ENCODE data around the gene FBXW11.
"Not testable (repeated sequence)": the region's sequence is repeated elsewhere in the genome, so short reads cannot be mapped to it uniquely, and the experiment has no call there.

FBXW11 gene

DNA sequence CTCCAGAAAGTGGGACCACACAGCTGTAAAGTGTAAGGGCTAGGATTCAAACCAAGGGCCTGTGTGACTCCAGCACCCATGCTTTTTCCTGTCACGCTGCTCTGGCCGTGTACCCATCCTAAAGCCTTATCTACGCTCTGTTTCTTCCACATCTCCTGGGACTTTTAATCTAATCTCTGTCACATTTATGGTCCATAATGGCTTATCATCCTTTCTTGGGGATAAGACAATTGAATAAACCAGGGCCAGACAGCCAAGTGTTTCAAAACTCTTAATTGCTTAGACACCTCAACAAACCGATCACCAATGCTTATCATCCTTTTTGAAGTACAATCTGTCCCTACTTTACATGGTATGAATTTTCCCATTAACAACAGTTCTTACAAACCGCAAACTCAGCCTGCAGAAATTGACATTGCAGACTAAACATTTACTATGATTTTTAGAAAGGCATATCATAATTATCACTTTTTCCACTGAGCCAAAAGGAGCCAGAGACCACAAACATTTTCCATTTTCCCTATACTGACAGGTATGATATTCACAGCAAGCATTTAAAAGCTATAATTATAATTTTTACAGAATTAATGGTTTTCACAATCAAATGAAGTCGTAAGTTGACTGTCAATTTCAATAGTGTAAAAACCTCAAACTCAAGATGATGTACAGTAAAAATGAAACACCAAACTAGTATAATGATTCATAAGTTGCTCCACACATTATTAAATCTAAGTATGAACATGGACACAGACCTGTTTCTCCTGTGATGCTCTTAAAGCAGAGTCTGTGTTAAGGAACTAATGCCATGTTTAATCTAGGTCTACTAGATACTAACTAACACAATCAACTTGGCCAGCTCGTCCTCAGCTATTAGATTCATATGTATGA is 99.5 kb downstream of the FBXW11 start:
- DNase-seq = no peak

DNA sequence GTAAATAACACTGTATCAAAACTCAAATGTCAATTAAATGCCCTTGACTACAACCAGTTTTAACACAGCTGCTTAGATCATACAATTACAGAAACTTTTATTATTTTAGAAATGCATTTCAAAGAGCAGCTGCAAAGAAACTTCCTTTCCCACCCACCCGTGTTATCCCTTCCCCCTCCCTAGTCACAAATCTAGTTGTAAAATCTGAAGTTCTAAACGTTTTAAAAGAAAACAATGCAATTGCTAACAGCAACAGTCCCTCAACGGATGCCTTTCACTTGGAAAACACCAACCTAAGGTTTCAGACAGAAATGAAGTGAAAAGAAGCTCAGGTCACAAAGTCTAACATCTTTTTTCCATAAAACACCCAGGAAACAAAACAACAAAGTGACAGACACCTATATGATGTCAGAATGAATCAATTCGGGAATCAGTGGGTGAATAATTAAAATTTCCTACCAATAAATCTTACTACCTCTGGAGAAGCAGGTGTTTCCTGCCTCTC is 100.3 kb downstream of the FBXW11 start:
- DNase-seq = no peak

DNA sequence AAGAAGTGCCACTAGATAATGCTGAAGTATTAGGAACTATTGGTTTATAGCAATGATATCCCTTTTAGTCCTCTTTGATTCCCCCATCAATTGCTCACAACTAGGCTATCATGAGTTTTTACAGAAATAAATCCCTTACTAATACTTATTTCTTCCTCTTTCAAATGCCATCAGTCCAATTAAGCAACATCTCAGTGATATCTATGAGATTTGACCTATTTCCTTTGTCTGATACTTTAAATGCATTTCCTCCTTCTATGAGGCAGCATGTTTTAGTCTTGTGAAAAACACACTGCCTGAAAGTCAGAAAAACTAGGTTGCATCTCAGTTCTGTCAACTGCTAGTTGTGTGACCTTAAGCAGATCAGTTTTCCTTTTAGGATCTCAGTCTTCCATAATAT is 101.6 kb downstream of the FBXW11 start:
- no peak for DNase-seq

DNA sequence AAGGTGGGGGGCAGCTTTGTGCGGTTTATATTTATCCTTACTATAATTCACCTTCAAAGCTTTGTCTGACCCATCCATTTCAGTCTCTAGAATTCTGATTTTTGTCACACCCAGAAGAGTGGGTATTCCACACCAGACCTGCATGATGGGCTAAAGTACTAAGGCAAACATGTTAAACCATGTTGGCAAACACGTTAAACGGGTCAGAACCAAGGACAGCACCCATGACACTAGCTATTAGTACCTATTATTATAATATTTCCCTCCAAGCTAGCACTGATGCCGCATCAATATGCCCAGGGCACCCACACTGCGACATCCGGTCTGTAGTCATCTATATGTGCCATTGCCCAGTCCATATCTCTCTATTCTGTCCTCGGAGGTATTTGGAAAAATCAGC is 104.7 kb downstream of the FBXW11 start:
- DNase-seq = no peak

DNA sequence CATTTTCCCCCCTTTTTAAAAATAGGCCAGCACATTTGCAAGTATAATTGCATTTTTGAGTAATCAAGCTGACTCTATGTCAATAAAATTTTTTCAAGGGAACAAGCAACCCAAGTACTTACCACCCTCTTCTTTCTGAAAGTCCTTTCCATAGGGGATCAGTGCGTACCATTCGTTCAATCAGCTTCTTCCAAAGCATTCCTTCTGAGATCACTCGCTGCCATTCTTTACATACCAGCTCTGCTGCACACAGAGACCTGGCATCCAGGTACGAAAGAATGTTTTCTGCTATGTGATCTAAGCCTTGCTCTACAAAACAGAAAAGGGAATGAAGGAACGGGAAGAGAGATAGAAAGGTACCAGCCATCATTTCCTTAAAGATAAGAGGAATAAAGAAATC is 106.6 kb downstream of the FBXW11 start:
- DNase-seq = no peak

DNA sequence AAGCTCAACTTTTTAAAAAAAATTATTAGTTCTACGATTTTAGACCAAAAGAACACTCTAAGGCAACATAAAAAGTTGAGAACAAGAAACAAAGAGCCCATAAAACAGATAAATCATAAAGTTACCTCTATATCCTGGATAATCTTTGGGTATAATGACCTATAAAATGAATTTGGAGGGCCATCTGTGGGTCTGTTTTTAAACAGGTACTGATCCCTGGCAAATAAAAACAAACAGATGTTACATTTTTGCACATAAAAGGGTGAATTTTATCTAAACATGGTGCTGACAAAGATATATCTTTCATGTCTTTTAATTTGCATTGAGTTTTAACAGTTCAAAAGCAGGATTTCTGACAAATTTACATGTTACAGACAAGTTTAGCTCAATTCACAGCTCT is 107.6 kb downstream of the FBXW11 start:
- no peak for DNase-seq

GRCh38 chr5:171898386-171898785 is 108.1 kb downstream of the FBXW11 start:
- DNase-seq = no peak

GRCh38 chr5:171897231-171897630 is 109.2 kb downstream of the FBXW11 start:
- DNase-seq = no peak

DNA sequence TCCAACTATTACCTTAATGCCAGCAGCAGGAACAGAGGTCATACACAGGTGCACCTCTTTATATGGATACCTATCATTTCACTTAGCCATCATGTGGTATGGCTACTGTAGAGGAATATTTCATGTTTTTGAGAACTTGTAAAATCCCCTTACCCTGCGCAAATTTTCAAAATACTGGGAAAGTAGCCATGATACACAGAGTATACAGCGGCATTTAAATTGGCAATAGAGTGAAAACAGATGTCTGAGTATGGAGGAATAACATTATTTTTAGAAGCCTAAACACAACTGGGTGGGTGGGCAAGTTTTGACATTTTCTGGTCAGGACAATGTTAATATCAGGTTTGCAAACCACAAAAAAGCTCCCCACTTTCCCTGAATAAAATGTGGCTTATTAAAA is 111.4 kb downstream of the FBXW11 start:
- DNase-seq = no peak

GRCh38 chr5:171893290-171893886 is 113.0 kb downstream of the FBXW11 start:
- DNase-seq = no peak

DNA sequence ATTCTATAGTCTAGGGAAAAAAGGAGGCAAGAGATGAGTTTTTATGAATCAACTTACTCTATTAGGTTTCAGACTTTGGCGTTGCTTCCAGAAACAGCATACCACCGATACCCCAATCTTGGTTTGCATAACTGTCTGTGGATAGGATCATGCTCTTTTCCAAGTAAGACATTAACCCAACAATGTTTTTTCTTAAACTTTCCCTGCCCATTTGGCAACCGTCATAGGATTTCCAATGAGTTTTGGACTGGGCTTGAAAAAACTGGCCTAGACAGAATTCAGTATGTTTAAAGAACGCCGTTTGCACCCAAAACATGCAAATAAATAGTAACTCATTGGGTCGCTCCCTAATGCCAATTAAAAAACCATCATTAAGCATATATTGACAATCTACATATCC is 114.8 kb downstream of the FBXW11 start:
- DNase-seq = no peak

DNA sequence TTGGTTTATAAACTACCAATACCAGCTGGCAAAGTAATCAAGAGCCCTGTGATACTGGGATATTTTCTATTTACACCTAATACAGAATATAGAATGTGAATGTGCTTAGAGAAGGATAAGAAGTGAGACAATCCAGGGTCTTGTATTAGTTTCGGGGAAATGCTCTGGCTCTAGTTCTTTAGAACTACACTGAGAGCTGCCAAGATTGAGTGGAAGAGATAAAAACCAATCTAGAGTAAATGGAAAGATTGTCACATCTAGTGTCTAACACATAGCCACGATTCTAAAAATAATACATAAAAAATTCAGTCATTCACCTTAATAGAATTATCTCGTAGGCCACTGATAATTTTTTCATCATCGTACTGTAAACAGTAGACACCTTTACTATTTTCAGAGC is 115.3 kb downstream of the FBXW11 start:
- no peak for DNase-seq

GRCh38 chr5:171888051-171888481 is 118.4 kb downstream of the FBXW11 start:
- DNase-seq = no peak

GRCh38 chr5:171886037-171886436 is 120.4 kb downstream of the FBXW11 start:
- DNase-seq = not testable (repeated sequence)

- no peak for DNase-seq
These were observed 124.3 kb downstream of the FBXW11 start for GRCh38 chr5:171882118-171882517.

DNA sequence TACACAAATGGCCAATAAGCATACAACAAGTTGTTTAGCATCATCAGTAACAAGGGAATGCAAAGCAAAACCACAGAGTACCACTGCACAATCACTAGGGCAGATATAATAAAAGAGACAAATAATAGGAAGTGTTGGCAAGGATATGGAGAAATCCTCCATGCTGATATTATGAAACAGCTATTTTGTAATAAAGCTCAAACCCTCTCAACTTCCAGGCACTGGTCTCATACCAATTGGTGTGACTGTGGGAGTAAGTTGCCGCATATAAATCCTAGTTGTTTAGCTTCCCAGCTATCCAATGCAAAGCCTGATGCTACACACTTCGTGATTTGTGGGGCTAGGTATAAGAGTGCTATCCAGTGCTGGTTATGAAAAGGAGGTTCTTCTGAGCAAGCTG is 132.2 kb downstream of the FBXW11 start:
- DNase-seq = no peak

DNA sequence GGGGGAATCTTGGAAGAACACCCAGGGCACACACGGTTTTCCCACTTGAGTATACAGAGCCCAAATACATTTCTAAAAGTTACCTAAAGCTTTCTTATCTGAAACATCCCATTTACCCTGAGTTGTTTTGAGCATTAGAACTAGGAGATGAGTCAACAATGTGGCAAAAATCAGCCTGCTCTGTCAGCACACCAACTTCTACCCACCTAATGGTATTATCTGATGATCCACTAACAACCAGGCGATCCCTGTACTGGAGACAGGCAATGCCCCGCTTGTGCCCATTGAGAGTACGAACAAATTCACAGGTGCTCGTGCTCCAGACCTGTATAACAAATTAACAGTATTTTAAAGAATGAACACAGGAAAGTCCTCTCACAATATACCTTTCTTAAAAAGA is 133.8 kb downstream of the FBXW11 start:
- DNase-seq = no peak

- no peak for DNase-seq
These were observed 134.7 kb downstream of the FBXW11 start for GRCh38 chr5:171871711-171872110.

DNA sequence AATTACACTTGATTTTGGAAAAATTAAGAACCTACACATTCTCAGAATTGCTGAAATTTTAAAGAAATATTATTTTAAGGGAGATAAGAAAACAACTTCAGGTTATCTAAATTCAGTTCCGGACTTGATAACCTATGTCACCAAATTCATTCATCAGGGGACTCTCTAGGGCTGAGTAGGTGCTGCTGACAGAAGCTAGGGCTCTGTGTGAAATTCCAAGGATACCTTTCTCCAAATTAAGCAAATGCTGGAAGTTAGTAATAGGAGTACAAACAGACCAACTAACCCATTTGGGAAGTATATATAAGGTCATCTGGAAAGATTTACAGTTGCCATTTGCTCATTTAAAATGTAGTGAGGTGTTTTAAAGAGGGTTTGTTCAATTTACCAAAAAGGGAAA is 136.5 kb downstream of the FBXW11 start:
- no peak for DNase-seq

DNA sequence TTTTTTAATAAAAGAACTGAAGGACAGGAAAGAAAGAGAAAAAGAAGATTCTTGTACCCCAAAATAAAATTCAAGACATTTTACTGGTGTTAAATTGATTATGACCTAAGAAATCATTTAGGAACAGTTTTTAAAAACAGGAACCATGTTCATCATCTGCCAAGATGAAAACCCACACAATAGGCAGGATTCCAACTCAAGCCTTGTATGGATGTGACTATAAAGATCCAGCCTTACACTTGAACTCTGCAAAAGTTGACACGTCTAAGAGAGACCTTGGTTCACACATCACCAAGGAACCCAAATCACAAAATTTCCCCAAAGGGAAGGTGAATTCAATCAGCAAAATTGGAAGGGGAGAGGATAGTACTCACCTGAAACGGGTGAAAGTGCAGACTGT is 138.2 kb downstream of the FBXW11 start:
- DNase-seq = no peak

GRCh38 chr5:171867786-171868185 is 138.7 kb downstream of the FBXW11 start:
- DNase-seq = no peak

GRCh38 chr5:171865471-171865870 is 141.0 kb downstream of the FBXW11 start:
- no peak for DNase-seq

DNA sequence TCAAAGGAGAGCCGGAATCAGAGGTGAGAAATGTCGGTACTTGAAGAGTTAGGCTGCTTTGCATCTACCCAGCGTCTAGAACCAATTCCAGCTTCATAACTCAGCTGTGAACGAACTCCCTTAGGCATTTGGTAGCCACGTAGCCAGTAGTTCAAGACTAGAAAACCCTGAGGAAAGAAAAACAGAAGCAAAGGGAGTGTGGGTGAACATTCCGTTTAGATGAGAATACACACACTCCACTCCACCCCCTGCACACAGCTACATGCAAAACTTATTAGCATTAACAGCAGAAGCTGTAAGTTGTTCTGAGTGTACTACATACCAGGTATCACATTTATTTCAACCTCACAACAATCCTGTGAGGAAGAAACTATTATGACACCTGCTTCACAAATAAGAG is 142.5 kb downstream of the FBXW11 start:
- DNase-seq = no peak

DNA sequence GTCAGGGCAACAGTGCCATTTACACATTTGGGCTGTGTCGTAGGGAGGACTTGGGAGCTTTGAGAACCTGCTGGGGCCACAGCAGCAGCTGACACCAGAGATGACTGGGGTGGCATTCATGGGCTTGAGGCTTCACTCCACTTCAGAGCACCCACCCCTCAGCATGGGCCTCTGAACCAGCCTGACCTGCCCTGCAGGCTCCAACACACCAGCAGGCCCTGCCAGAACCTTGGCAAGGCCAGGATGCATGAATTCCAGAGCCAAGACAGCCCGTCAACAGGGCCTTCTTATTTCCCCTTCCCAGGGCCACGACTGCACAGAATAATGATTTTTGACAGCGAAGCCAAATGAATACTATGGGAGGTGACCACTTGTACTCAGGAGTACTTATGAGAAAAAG is 143.8 kb downstream of the FBXW11 start:
- DNase-seq = no peak
